Neural progenitor cell (in vitro differentiated cells): ENCODE data around the gene RASGRP3. TPM values are rescaled to one million over a fixed set of nuclear protein-coding genes. Genes with fewer than 3 reads are reported as not detected.

Experiments
- DNase-seq: peaks from one replicate; pipeline ENCODE4 v3.0.0-alpha.2; 2016; ENCODE audit warnings: low spot score
- H2AFZ ChIP-seq: fragments of 200-600 bp; sonication (generic); replicated peaks from 2 replicates; pipeline ENCODE4 v1.6.1; 2016; ENCODE audit warnings: antibody characterized with exemption
- H3F3A ChIP-seq: fragments of 200-600 bp; sonication (generic); 2 replicates; pipeline ENCODE4 v1.6.1; 2016; ENCODE audit warnings: antibody characterized with exemption, low read depth
- H3K27ac ChIP-seq: fragments of 200-600 bp; sonication (generic); 2 replicates; pipeline ENCODE4 v1.5.1; 2016; ENCODE audit warnings: mild to moderate bottlenecking
- H3K27me3 ChIP-seq: fragments of 200-600 bp; sonication (generic); 2 replicates; pipeline ENCODE4 v1.6.1; 2016; ENCODE audit warnings: mild to moderate bottlenecking, moderate library complexity
- H3K36me3 ChIP-seq: fragments of 200-600 bp; sonication (generic); 2 replicates; pipeline ENCODE4 v1.5.1; 2016
- H3K4me1 ChIP-seq: fragments of 200-600 bp; sonication (generic); 2 replicates; pipeline ENCODE4 v1.6.1; 2016; ENCODE audit warnings: mixed run types
- H3K4me2 ChIP-seq: fragments of 200-600 bp; sonication (generic); 2 replicates; pipeline ENCODE4 v1.6.1; 2016
- H3K4me3 ChIP-seq: fragments of 200-600 bp; sonication (generic); 2 replicates; pipeline ENCODE4 v1.5.1; 2016
- H3K79me2 ChIP-seq: fragments of 200-600 bp; sonication (generic); 2 replicates; pipeline ENCODE4 v1.6.1; 2016; ENCODE audit warnings: low read depth
- H3K9ac ChIP-seq: fragments of 200-600 bp; sonication (generic); 2 replicates; pipeline ENCODE4 v1.6.1; 2016
- H3K9me3 ChIP-seq: fragments of 200-600 bp; sonication (generic); 2 replicates; pipeline ENCODE4 v1.5.1; 2016; ENCODE audit warnings: low read depth
- H4K20me1 ChIP-seq: fragments of 200-600 bp; sonication (generic); 2 replicates; pipeline ENCODE4 v1.6.1; 2016; ENCODE audit warnings: low read depth
- H3K27ac Mint-ChIP-seq: 3 replicates; pipeline ENCODE4 v1.8.0; 2021; ENCODE audit warnings: mixed read lengths
- H3K27me3 Mint-ChIP-seq: 2 replicates; pipeline ENCODE4 v1.8.0; 2022; ENCODE audit warnings: low read depth, mild to moderate bottlenecking, inconsistent platforms, moderate library complexity, mixed read lengths; ENCODE audit not compliant: insufficient read depth
- H3K36me3 Mint-ChIP-seq: 3 replicates; pipeline ENCODE4 v1.8.0; 2021; ENCODE audit warnings: mixed read lengths
- H3K4me1 Mint-ChIP-seq: 3 replicates; pipeline ENCODE4 v1.8.0; 2021; ENCODE audit warnings: mixed read lengths
- H3K4me3 Mint-ChIP-seq: 3 replicates; pipeline ENCODE4 v1.8.0; 2021; ENCODE audit warnings: mild to moderate bottlenecking, moderate library complexity, mixed read lengths
- H3K9me3 Mint-ChIP-seq: 3 replicates; pipeline ENCODE4 v1.8.0; 2020; ENCODE audit warnings: mixed read lengths
- CTCF ChIP-seq: fragments of 200-600 bp; sonication (generic); IDR thresholded peaks from 2 replicates; pipeline ENCODE4 v1.5.1; 2017; ENCODE audit warnings: antibody characterized with exemption, mild to moderate bottlenecking
- EZH2 ChIP-seq: fragments of 200-600 bp; sonication (generic); IDR thresholded peaks from 2 replicates; pipeline ENCODE4 v1.6.1; 2017; ENCODE audit warnings: antibody characterized with exemption, mild to moderate bottlenecking, moderate library complexity
- EZH2phosphoT487 ChIP-seq: fragments of 200-600 bp; sonication (generic); IDR thresholded peaks from 2 replicates; pipeline ENCODE4 v1.6.1; 2017; ENCODE audit warnings: antibody characterized with exemption
- total RNA-seq: library from RNA; depleted of rRNA; stranded (reverse); fragments of >200 nt; gene quantifications from 2 replicates; pipeline ENCODE4 v1.2.3, GENCODE V29; 2015; ENCODE audit warnings: low replicate concordance

RASGRP3 gene
- total RNA-seq, 1 donor from 2014 or later, result not detected

GRCh38 chr2:33588232-33588631, 111.8 kb downstream of the RASGRP3 start:
- H3K4me1 Mint-ChIP-seq, result peaks cover 3% of the 10 kb centered on the region
- Histone ChIP-seq H3K4me3 (no peak overlapping the region), H3K27ac (no peak overlapping the region), H3K79me2 (no peaks in the 10 kb centered on the region), H3K9me3 (no peaks in the 10 kb centered on the region), H3K4me1 (peaks cover 22% of the 10 kb centered on the region), H3K4me2 (no peak overlapping the region), H4K20me1 (no peaks in the 10 kb centered on the region), H3K27me3 (no peaks in the 10 kb centered on the region), H3F3A (no peaks in the 10 kb centered on the region), H3K9ac (no peak overlapping the region), H2AFZ (no peak overlapping the region), H3K36me3 (peaks cover 9% of the 10 kb centered on the region)
- H3K36me3 Mint-ChIP-seq, result peaks cover 4% of the 10 kb centered on the region
- DNase-seq, result no peak
- TF ChIP-seq CTCF (no peak), EZH2phosphoT487 (no peak), EZH2 (no peak)
- no peaks in the 10 kb centered on the region for H3K9me3 Mint-ChIP-seq
- no peak overlapping the region for H3K4me3 Mint-ChIP-seq
- H3K27me3 Mint-ChIP-seq, result no peaks in the 10 kb centered on the region
- no peak overlapping the region for H3K27ac Mint-ChIP-seq

GRCh38 chr2:33589444-33589843, 113.0 kb downstream of the RASGRP3 start:
- Mint-ChIP-seq H3K27me3 (no peaks in the 10 kb centered on the region), H3K9me3 (no peaks in the 10 kb centered on the region), H3K27ac (no peak overlapping the region), H3K4me3 (no peak overlapping the region), H3K36me3 (peaks cover 6% of the 10 kb centered on the region), H3K4me1 (peaks cover 3% of the 10 kb centered on the region)
- TF ChIP-seq CTCF (no peak), EZH2phosphoT487 (no peak), EZH2 (no peak)
- Histone ChIP-seq H3K79me2 (no peaks in the 10 kb centered on the region), H3K27me3 (no peaks in the 10 kb centered on the region), H4K20me1 (no peaks in the 10 kb centered on the region), H3K4me2 (peak overlapping the region; percentile 32), H3F3A (no peaks in the 10 kb centered on the region), H3K9me3 (no peaks in the 10 kb centered on the region), H3K27ac (peak overlapping the region; percentile 49), H3K4me1 (peaks cover 22% of the 10 kb centered on the region), H3K9ac (no peak overlapping the region), H3K4me3 (no peak overlapping the region), H3K36me3 (peaks cover 9% of the 10 kb centered on the region), H2AFZ (no peak overlapping the region)
- no peak for DNase-seq

- Histone ChIP-seq H3K4me1 (peaks cover 12% of the 10 kb centered on the region), H3K27ac (no peak overlapping the region), H3K9me3 (no peaks in the 10 kb centered on the region), H3K9ac (no peak overlapping the region), H3K79me2 (peaks cover 27% of the 10 kb centered on the region), H3K36me3 (peaks cover 9% of the 10 kb centered on the region), H3K4me3 (no peak overlapping the region), H2AFZ (no peak overlapping the region), H3K27me3 (no peaks in the 10 kb centered on the region), H4K20me1 (no peaks in the 10 kb centered on the region), H3K4me2 (no peak overlapping the region), H3F3A (no peaks in the 10 kb centered on the region)
- Mint-ChIP-seq H3K4me1 (peaks cover 15% of the 10 kb centered on the region), H3K9me3 (no peaks in the 10 kb centered on the region), H3K27ac (no peak overlapping the region), H3K27me3 (peaks cover 7% of the 10 kb centered on the region), H3K36me3 (peaks cover 8% of the 10 kb centered on the region), H3K4me3 (no peak overlapping the region)
- no peak for TF ChIP-seq EZH2
- TF ChIP-seq EZH2phosphoT487, result no peak
- no peak for TF ChIP-seq CTCF
- no peak for DNase-seq
Measured at GRCh38 chr2:33595385-33595784, 118.9 kb downstream of the RASGRP3 start.
